Measurements from ENCODE around the gene ZNF793. TPM values are rescaled to one million over a fixed set of nuclear protein-coding genes. Genes with fewer than 3 reads are reported as not detected.

Gene ZNF793
- total and polyA plus RNA-seq, 10 of the 15 experiments (the other 5 are each of a cell fraction or from before 2014, with no cell fraction given), result 0.10 to 1.1 (median 0.30) TPM

DNA sequence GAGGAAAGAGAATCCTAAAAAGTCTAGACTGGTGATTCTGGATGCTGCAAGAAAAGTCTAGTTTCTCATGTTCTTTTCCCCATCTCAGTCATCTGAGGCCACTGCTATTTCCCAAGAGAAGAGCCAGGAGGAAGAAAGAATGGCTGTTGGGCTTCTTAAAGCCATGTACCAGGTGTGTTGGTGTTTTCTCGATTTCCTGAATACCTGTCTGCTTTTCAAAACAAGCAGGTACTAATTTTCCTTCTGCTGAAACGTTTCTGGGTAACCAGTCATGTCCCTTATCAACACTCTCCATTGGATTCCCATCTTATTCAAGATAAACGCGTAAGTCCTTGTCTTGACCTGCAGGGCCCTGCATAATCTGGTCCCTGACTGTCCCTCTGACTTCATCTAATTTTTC, 36.5 kb upstream of the ZNF793 start (continued):
- TF ChIP-seq, protein P1, sequence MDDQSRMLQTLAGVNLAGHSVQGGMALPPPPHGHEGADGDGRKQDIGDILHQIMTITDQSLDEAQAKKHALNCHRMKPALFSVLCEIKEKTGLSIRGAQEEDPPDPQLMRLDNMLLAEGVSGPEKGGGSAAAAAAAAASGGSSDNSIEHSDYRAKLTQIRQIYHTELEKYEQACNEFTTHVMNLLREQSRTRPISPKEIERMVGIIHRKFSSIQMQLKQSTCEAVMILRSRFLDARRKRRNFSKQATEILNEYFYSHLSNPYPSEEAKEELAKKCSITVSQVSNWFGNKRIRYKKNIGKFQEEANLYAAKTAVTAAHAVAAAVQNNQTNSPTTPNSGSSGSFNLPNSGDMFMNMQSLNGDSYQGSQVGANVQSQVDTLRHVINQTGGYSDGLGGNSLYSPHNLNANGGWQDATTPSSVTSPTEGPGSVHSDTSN (IDR thresholded peaks at IDR 0.05; ENCODE audit: insufficient replicate concordance, low read depth, low read length), result no peak

DNA sequence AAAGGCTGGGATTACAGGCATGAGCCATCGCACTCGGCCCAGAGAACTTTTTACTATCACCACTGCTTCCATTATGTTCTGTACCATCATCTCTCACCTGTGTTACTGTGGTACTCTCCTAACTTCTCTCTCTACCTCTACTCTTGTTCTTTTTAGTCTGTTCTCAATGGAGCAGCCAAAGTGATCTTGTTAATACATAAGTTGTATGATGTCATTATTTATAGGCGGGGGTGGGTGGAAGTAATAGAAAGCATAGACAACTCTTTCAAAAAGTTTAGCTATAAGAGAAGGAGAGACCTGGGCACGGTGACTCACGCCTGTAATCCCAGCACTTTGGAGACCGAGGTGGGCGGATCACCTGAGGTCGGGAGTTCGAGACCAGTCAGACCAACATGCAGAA, 34.6 kb upstream of the ZNF793 start:
- Histone ChIP-seq H3K27ac (ENCODE audit: control insufficient read depth, insufficient read depth) (no peak overlapping the region), H4K20me1 (ENCODE audit: control insufficient read depth, insufficient read depth) (no peaks in the 10 kb centered on the region), H3K4me2 (ENCODE audit: control insufficient read depth, insufficient read depth) (no peak overlapping the region), H2AFZ (ENCODE audit: control insufficient read depth, low read depth, low read length) (no peak overlapping the region), H3K9ac (ENCODE audit: control insufficient read depth, insufficient read depth, low read length) (no peak overlapping the region), H3K79me2 (ENCODE audit: control insufficient read depth, insufficient read depth, low read length) (peaks cover 5% of the 10 kb centered on the region), H3K9me3 (replicated peaks; ENCODE audit: control insufficient read depth, insufficient read depth, low read length) (peaks cover 4% of the 10 kb centered on the region), H3K36me3 (ENCODE audit: control insufficient read depth in 2 of 2, insufficient read depth in 2 of 2, low read length in 1 of 2) (peaks cover 3% of the 10 kb centered on the region in 2 experiments; a peak in 3 of 4 replicates), H3K27me3 (replicated peaks in 1 of 2; ENCODE audit: control insufficient read depth in 2 of 2, insufficient read depth in 2 of 2, low read length in 1 of 2) (no peaks in the 10 kb centered on the region), H3K4me1 (ENCODE audit: control insufficient read depth, insufficient read depth, low read length) (peaks cover 4% of the 10 kb centered on the region), H3K4me3 (no peak overlapping the region)
- ATAC-seq (no peak), FAIRE-seq (no peak), DNase-seq (ENCODE audit: low read depth, low spot score) (no peak)
- WGBS (ENCODE audit: insufficient coverage, insufficient replicate concordance, low lambda C conversion rate, missing lambda C conversion rate), result 98% methylated on average over 9 of the region's 9 CpGs
- POLR2A ChIA-PET, result no interaction called here
- CTCF ChIA-PET, result no interaction called here
- TF ChIP-seq CBX3 (IDR thresholded peaks at IDR 0.05; ENCODE audit: borderline replicate concordance, low read depth), result no peak
- TF ChIP-seq, protein P2, sequence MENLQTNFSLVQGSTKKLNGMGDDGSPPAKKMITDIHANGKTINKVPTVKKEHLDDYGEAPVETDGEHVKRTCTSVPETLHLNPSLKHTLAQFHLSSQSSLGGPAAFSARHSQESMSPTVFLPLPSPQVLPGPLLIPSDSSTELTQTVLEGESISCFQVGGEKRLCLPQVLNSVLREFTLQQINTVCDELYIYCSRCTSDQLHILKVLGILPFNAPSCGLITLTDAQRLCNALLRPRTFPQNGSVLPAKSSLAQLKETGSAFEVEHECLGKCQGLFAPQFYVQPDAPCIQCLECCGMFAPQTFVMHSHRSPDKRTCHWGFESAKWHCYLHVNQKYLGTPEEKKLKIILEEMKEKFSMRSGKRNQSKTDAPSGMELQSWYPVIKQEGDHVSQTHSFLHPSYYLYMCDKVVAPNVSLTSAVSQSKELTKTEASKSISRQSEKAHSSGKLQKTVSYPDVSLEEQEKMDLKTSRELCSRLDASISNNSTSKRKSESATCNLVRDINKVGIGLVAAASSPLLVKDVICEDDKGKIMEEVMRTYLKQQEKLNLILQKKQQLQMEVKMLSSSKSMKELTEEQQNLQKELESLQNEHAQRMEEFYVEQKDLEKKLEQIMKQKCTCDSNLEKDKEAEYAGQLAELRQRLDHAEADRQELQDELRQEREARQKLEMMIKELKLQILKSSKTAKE (IDR thresholded peaks at IDR 0.05; ENCODE audit: low read depth, poor library complexity, severe bottlenecking), result no peak
- TF ChIP-seq NR2F1 (conservative IDR thresholded peaks at IDR 0.05), result no peak
- no peak for TF ChIP-seq TCF3 (IDR thresholded peaks at IDR 0.05; ENCODE audit: borderline replicate concordance, insufficient read depth, low read depth, low read length)
- TF ChIP-seq ZNF384 (IDR thresholded peaks at IDR 0.05; ENCODE audit: borderline replicate concordance, low read depth, low read length), result no peak
- TF ChIP-seq MXI1 (IDR thresholded peaks at IDR 0.05; ENCODE audit: low read depth, low read length), result no peak
- TF ChIP-seq, protein P3, sequence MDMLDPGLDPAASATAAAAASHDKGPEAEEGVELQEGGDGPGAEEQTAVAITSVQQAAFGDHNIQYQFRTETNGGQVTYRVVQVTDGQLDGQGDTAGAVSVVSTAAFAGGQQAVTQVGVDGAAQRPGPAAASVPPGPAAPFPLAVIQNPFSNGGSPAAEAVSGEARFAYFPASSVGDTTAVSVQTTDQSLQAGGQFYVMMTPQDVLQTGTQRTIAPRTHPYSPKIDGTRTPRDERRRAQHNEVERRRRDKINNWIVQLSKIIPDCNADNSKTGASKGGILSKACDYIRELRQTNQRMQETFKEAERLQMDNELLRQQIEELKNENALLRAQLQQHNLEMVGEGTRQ (IDR thresholded peaks at IDR 0.05; ENCODE audit: borderline replicate concordance, low read depth, low read length), result no peak
- TF ChIP-seq ZSCAN29 (IDR thresholded peaks at IDR 0.05), result no peak
- no peak for TF ChIP-seq POU2F2 (IDR thresholded peaks at IDR 0.05; ENCODE audit: borderline replicate concordance, low read depth, low read length)
- TF ChIP-seq KAT2A (conservative IDR thresholded peaks at IDR 0.05; ENCODE audit: control insufficient read depth, low read depth, low read length), result no peak
- no peak for TF ChIP-seq CHD4 (IDR thresholded peaks at IDR 0.05)
- intact Hi-C loops (cut with micrococcal nuclease; ENCODE audit: unreplicated experiment), result no loop called here
- in situ Hi-C loops (cut with MboI), result no loop called here
- BruUV-seq (replicated peaks), result no TSS peak
- SMC1A ChIA-PET (ENCODE audit: uncharacterized antibody, unreplicated experiment), result no interaction called here
- RAD21 ChIA-PET (ENCODE audit: unreplicated experiment), result no interaction called here
